Measurements from ENCODE around the gene VPS26C. TPM values are rescaled to one million over a fixed set of nuclear protein-coding genes. Genes with fewer than 3 reads are reported as not detected.

The VPS26C gene
- total and polyA plus RNA-seq, 9 of the 15 experiments (the other 6 are each of a cell fraction or from before 2014, with no cell fraction given): 32.8 to 48.7 (median 42.1) TPM

GRCh38 chr21:37226041-37226920 lies 40.9 kb downstream of the VPS26C start:
- WGBS (ENCODE audit: insufficient coverage, low coverage, missing lambda C conversion rate): 93% methylated on average over 18 of the region's 18 CpGs
- no peak overlapping the region for H3K4me3 ChIP-seq
- peaks cover 82% of the 10 kb centered on the region for H3K36me3 ChIP-seq (ENCODE audit: control insufficient read depth, insufficient read depth, low read length)
- BruUV-seq (replicated peaks): no TSS peak
- ChIA-PET POLR2A (no interaction called here), CTCF (ENCODE audit: low intra/inter-chr PET ratio) (no interaction called here)
- intact Hi-C loops (cut with micrococcal nuclease): loop anchor here (10.0 kb wide), 1 partner anchor 339 kb away; no protein-coding TSS in a partner anchor
- H3K9me3 ChIP-seq (replicated peaks; ENCODE audit: control insufficient read depth, insufficient read depth, low read depth, low read length): 0 out of 2 replicates have a peak, but pooled peaks cover 4% of the 10 kb centered on the region
- H3K9ac ChIP-seq (ENCODE audit: insufficient read depth in 1 of 2, low read depth in 2 of 2, low read length in 2 of 2): no peak overlapping the region
- H3K9me1 ChIP-seq (ENCODE audit: control insufficient read depth, insufficient read depth, low read length): no peaks in the 10 kb centered on the region
- no peak overlapping the region for H3K4me2 ChIP-seq (ENCODE audit: insufficient read depth, low read length)
- in situ Hi-C loops (cut with MboI): no loop called here
- H3K27me3 ChIP-seq (ENCODE audit: control insufficient read depth in 2 of 2, insufficient read depth in 2 of 2, low read length in 2 of 2): no peaks in the 10 kb centered on the region
- FAIRE-seq (no peak), DNase-seq (ENCODE audit: extremely low read depth in 1 of 4, low spot score in 3 of 4) (no peak), ATAC-seq (no peak)
- H3K4me1 ChIP-seq (replicated peaks in 1 of 2; ENCODE audit: control insufficient read depth in 2 of 2, insufficient read depth in 2 of 2, low read length in 2 of 2): peaks cover 0 to 9% of the 10 kb centered on the region in 2 experiments; a peak in 1 of 5 replicates
- TF ChIP-seq BHLHE40 (IDR thresholded peaks at IDR 0.05; ENCODE audit: low read length) (no peak), CREM (IDR thresholded peaks at IDR 0.05; ENCODE audit: low read depth) (no peak), RBM22 (IDR thresholded peaks at IDR 0.05; ENCODE audit: low read depth, low read length, poor library complexity, severe bottlenecking) (peak; percentile 38)
- no peak overlapping the region for H3K27ac ChIP-seq (ENCODE audit: extremely low read depth, low read depth, low read length)
- peaks cover 20% of the 10 kb centered on the region for H3K79me2 ChIP-seq (ENCODE audit: control insufficient read depth, insufficient read depth, low read length)
- no peak overlapping the region for H2AFZ ChIP-seq (ENCODE audit: low read depth, low read length)
- no peaks in the 10 kb centered on the region for H4K20me1 ChIP-seq (replicated peaks; ENCODE audit: control insufficient read depth, insufficient read depth, low read length)

Measured in K562 (cell line).